K562 (cell line): ENCODE measurements around the gene SOAT2. TPM values are rescaled to one million over a fixed set of nuclear protein-coding genes. Genes with fewer than 3 reads are reported as not detected.
A peak's percentile ranks its signal among the peaks of the same experiment; 100 is the strongest.

Experiments
- ATAC-seq: fragments of 200-7000 bp; cut with Tn5 transposase; 3 replicates; pipeline ENCODE4 v1.9.1; 2020; ENCODE audit warnings: moderate library complexity
- BruUV-seq: library from RNA; stranded (reverse); fragments of 400-500 nt; replicated peaks from 2 replicates; lab custom pipeline; 2021; lab: Mats Ljungman, UMichigan
- CTCF ChIA-PET: fragments of 300-600 bp; formaldehyde crosslinking; extraction: SDS; loops from one replicate; lab custom pipeline; 2021; ENCODE audit warnings: low intra/inter-chr PET ratio; lab: Yijun Ruan, JAX
- POLR2A ChIA-PET: fragments of 300-600, 350-650 bp; sonication (Branson Sonifier 250); formaldehyde crosslinking; extraction: SDS; loops from one replicate; lab custom pipeline; 2021; ENCODE audit warnings: antibody characterized with exemption, inconsistent platforms; lab: Yijun Ruan, JAX
- DNase-seq, 4 experiments: peaks; one replicate each; pipeline versions ENCODE4 v3.0.0 to v3.0.0-alpha.2; 2011 to 2018; ENCODE audit warnings: low spot score in 3 of 4, mixed read lengths in 3 of 4; ENCODE audit errors: extremely low read depth in 1 of 4
- FAIRE-seq: peaks from 2 replicates; lab custom pipeline; 2011; peaks lifted over from hg19 to GRCh38; lab: Jason Lieb, UNC
- H2AFZ ChIP-seq: 2 replicates; pipeline ENCODE4 v1.6.0; 2011; ENCODE audit warnings: low read depth, low read length, control low read depth, inconsistent platforms
- H3K27ac ChIP-seq: fragments of 200-600 bp; 3 replicates; pipeline ENCODE4 v1.8.0; 2011; ENCODE audit warnings: low read depth, mild to moderate bottlenecking, control low read depth, inconsistent platforms, low read length, moderate library complexity, mixed read lengths; ENCODE audit errors: extremely low read depth
- H3K27me3 ChIP-seq, 2 experiments: fragments of 300-600 bp in 1 of 2; 2 replicates in 1 of 2; 3 replicates in 1 of 2; pipeline versions ENCODE4 v1.6.0 to v1.8.0; 2011; ENCODE audit warnings: inconsistent platforms in 2 of 2, low read length in 2 of 2, mild to moderate bottlenecking in 1 of 2, mixed read lengths in 1 of 2, moderate library complexity in 1 of 2; ENCODE audit not compliant: control insufficient read depth in 2 of 2, insufficient read depth in 2 of 2
- H3K36me3 ChIP-seq: fragments of 300-600 bp; 3 replicates; pipeline ENCODE4 v1.8.0; 2011; ENCODE audit warnings: mild to moderate bottlenecking, low read length, inconsistent platforms; ENCODE audit not compliant: control insufficient read depth, insufficient read depth
- H3K4me1 ChIP-seq, 2 experiments: fragments of 200-600 bp in 1 of 2; replicated peaks in 1 of 2; 2 replicates in 1 of 2; 3 replicates in 1 of 2; pipeline versions ENCODE4 v1.5.1 to v1.8.0; 2011; ENCODE audit warnings: inconsistent platforms in 2 of 2, low read length in 2 of 2, mild to moderate bottlenecking in 1 of 2, mixed read lengths in 1 of 2, moderate library complexity in 1 of 2; ENCODE audit not compliant: control insufficient read depth in 2 of 2, insufficient read depth in 2 of 2
- H3K4me2 ChIP-seq: 2 replicates; pipeline ENCODE4 v1.6.1; 2011; ENCODE audit warnings: low read length, control low read depth, inconsistent platforms, mixed read lengths; ENCODE audit not compliant: insufficient read depth
- H3K4me3 ChIP-seq: fragments of 200-600 bp; sonication (generic), shearing (Covaris generic); 2 replicates; pipeline ENCODE4 v1.5.1; 2016; ENCODE audit warnings: control low read depth, inconsistent platforms
- H3K79me2 ChIP-seq: fragments of 200-600 bp; 3 replicates; pipeline ENCODE4 v1.8.0; 2011; ENCODE audit warnings: low read length, inconsistent platforms; ENCODE audit not compliant: control insufficient read depth, insufficient read depth
- H3K9ac ChIP-seq, 2 experiments: 2 replicates each; pipeline versions ENCODE4 v1.6.0 to v1.6.1; 2011; ENCODE audit warnings: low read depth in 2 of 2, low read length in 2 of 2, control low read depth in 1 of 2, inconsistent platforms in 1 of 2, mild to moderate bottlenecking in 1 of 2, mixed read lengths in 1 of 2; ENCODE audit not compliant: insufficient read depth in 1 of 2
- H3K9me1 ChIP-seq: one replicate; pipeline ENCODE4 v1.6.0; 2011; ENCODE audit warnings: inconsistent platforms, mild to moderate bottlenecking, low read length, moderate library complexity; ENCODE audit not compliant: control insufficient read depth, insufficient read depth
- H3K9me3 ChIP-seq: replicated peaks from 2 replicates; pipeline ENCODE4 v1.5.1; 2011; ENCODE audit warnings: low read depth, low read length, inconsistent platforms; ENCODE audit not compliant: control insufficient read depth, insufficient read depth
- H4K20me1 ChIP-seq: replicated peaks from 2 replicates; pipeline ENCODE4 v1.6.1; 2011; ENCODE audit warnings: low read length, inconsistent platforms, mixed read lengths; ENCODE audit not compliant: control insufficient read depth, insufficient read depth
- ARHGAP35 ChIP-seq: fragments of 450-650 bp; IDR thresholded peaks from 2 replicates; pipeline ENCODE4 v1.6.1; 2018; ENCODE audit not compliant: partially characterized antibody
- KLF13 ChIP-seq: fragments of 450-650 bp; IDR thresholded peaks from 2 replicates; pipeline ENCODE4 v1.6.1; 2016; ENCODE audit warnings: missing genetic modification characterization, low read depth, mild to moderate bottlenecking, missing compliant biosample characterization, moderate library complexity, borderline replicate concordance
- RBM22 ChIP-seq: fragments of 200-400 bp; formaldehyde crosslinking; IDR thresholded peaks from 2 replicates; pipeline ENCODE4 v1.6.1; 2018; ENCODE audit warnings: low read length, low read depth; ENCODE audit not compliant: poor library complexity, severe bottlenecking
- SREBF2 ChIP-seq: sonication (generic); formaldehyde crosslinking; IDR thresholded peaks from 2 replicates; pipeline ENCODE4 v1.4.0; 2020; ENCODE audit warnings: mild to moderate bottlenecking, missing genetic modification reagents
- ZSCAN29 ChIP-seq: fragments of 450-650 bp; IDR thresholded peaks from 2 replicates; pipeline ENCODE4 v1.6.1; 2017
- WGBS: fragments of 100-300 bp; shearing (Covaris generic); methylation state at CpG from one replicate; pipeline ENCODE4 v1.1.6; 2016; ENCODE audit warnings: low coverage, mixed read lengths; ENCODE audit not compliant: insufficient coverage; ENCODE audit errors: missing lambda C conversion rate; 5-methylcytosine and 5-hydroxymethylcytosine counted together
- in situ Hi-C: fragments of 300-500 bp; cut with MboI; formaldehyde crosslinking; loops from 4 replicates; pipeline ENCODE4 v1.15.0; 2018; ENCODE audit warnings: inconsistent platforms, mixed read lengths
- intact Hi-C: fragments of 100-400 bp; cut with micrococcal nuclease; formaldehyde crosslinking; loops from 2 replicates; pipeline ENCODE4 v1.14.2; 2022
- polyA plus RNA-seq, 8 experiments: library from polyadenylated mRNA; depleted of rRNA in 4 of 8; stranded (reverse) in 5 of 8; unstranded in 3 of 8; fragments of >200 nt; fragmentation: Nextera tagmentation in 2 of 8; fragmentation: Illumina TruSeq in 1 of 8; extraction: Ambion mirVana in 2 of 8; extraction: Trizol in 1 of 8; gene quantifications; 2 replicates each; pipeline versions ENCODE4 v1.2.1 to v1.2.3, GENCODE V29; 2011 to 2014; ENCODE audit warnings: inconsistent platforms in 1 of 8, missing spikeins in 1 of 8
- total RNA-seq, 7 experiments: library from RNA; depleted of rRNA in 6 of 7; stranded (reverse); fragments of >200 nt in 6 of 7; fragmentation: Illumina TruSeq in 2 of 7; extraction: Trizol in 2 of 7; gene quantifications; 2 replicates each; pipeline versions ENCODE4 v1.2.1 to v1.2.3, GENCODE V29; 2011 to 2021; ENCODE audit warnings: low replicate concordance in 1 of 7

SOAT2 gene
- total and polyA plus RNA-seq, 9 of the 15 experiments (the other 6 are each of a cell fraction or from before 2014, with no cell fraction given), result 0.04 TPM; not detected in 8

DNA sequence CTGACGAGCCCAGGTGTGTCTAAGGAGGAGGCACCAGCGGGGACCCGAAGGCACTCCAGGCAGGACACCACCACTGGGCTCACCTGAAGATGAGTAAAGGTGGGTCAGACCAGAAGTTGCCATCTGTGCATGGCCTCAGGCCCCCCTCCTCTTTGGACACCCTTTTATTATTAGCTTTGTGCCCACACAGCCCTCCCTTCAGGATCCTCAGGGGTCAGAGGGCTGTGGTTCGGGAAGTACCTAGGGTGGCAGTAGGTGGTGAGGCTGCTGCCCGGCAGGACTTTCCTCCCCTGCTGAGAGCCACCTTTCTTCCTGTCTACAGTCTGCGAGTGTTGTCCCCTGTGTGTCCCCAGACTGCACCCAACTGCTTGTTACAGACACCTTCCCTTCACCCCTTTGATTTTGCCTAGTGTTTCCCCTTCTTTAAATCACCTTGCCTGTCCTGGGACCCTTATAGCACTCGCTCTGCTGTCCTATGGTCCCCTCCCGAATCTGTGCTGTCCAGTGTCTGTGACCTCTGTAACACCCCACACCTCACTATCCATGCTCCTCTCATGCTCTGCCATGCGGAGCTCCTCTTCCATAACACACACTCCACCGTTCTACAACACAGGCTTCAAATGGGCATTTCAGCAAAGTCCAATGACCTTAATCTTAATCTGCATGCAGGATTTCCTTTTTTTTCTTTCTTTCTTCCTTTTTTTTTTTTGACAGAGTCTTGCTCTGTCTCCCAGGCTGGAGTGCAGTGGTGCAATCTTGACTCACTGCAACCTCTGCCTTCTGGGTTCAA is 25.7 kb downstream of the SOAT2 start:
- FAIRE-seq (no peak), DNase-seq (no peak), ATAC-seq (no peak)
- Histone ChIP-seq H3K27me3 (peaks cover 8 to 13% of the 10 kb centered on the region in 2 experiments), H3K4me2 (no peak overlapping the region), H3K9me3 (no peaks in the 10 kb centered on the region), H4K20me1 (no peaks in the 10 kb centered on the region), H3K9me1 (no peaks in the 10 kb centered on the region), H3K79me2 (no peaks in the 10 kb centered on the region), H3K4me1 (no peaks in the 10 kb centered on the region; a peak in 1 of 5 replicates), H3K9ac (peak overlapping the region in 1 of 2 experiments; percentile 71; a peak in 1 of 4 replicates), H3K27ac (no peak overlapping the region), H3K4me3 (no peak overlapping the region), H2AFZ (no peak overlapping the region), H3K36me3 (no peaks in the 10 kb centered on the region)
- intact Hi-C loops (no loop called here), in situ Hi-C loops (no loop called here)
- TF ChIP-seq ARHGAP35, result no peak
- no peak for TF ChIP-seq KLF13 (tag)
- TF ChIP-seq RBM22, result no peak
- TF ChIP-seq SREBF2 (CRISPR knock-in tag), result no peak
- TF ChIP-seq ZSCAN29, result no peak
- BruUV-seq, result no TSS peak
- WGBS, result 9% methylated on average over 10 of the region's 10 CpGs
- ChIA-PET POLR2A (interaction anchor here (0.5 to 1.0 kb wide), 2 partner anchors 8 to 20 kb away, joined by 3 read pairs; no protein-coding TSS in a partner anchor), CTCF (no interaction called here)
